Iris pigment epithelial cell (primary cell): ENCODE measurements around the gene STUB1.
A peak's percentile ranks its signal among the peaks of the same experiment; 100 is the strongest.

Experiments used
- DNase-seq: peaks from one replicate; pipeline ENCODE4 v3.0.0-alpha.2; 2011; ENCODE audit warnings: low read depth

STUB1 gene

GRCh38 chr16:667113-667779, 13.0 kb upstream of the STUB1 start:
- DNase-seq = no peak

- DNase-seq = peak; percentile 91
Observed at GRCh38 chr16:667780-668518, 12.3 kb upstream of the STUB1 start, which contains the start of gene RHOT2. Gene RHOT2 (plus strand): TSS chr16:668132. CDS start chr16:668200, 68 bp downstream.

DNA sequence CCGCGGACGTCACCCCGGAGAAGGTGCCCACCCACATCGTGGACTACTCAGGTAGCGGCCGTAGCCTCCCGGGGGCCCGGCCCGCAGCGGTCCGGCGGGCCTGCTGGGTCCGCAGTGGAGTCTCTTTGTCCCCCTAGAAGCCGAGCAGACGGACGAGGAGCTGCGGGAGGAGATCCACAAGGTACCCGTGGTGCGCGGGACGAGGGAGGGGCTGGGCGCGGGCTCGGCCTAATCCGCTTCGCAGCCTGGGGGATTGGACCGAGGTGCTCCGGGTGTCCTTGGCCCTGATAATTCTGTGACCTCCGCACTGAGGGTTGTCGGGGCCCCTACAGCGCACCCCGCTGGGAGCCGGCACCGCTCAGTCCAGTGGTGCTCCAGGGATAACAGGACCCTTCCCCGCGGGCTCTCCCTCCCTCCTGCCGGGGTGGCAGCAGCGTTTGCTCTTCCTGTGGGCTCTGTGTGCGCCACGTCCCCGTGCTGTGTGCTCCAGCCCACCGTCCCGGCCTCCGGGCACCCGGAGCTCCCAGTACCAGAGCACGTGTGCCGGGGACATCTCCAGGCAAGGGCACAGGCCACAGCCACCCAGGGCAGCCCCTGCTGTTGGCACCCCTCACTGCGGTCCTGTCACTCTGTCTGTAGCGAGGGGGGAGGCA, 11.6 kb upstream of the STUB1 start:
- DNase-seq = peak; percentile 39

DNA sequence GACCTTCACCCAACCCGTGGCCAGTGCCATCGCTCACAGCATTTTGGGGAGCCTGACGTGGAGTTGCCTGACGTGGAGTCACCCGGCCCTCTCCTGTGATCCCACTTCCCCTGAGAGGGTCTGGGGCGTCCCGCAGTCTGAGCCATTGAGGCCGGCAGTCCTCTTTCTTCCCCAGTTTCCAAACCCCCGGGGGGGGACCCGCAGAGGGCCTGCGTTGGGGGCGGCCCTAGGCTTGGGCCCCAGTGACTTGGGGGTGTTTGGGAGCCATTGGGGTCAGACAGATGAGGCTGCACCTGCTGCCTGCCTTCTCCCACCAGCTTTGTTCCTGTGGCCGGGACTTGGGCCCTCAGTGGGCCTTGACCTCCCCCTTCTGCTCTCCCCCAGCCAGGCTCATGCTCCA, 10.5 kb upstream of the STUB1 start:
- DNase-seq = no peak

- DNase-seq = no peak
Observed at GRCh38 chr16:670485-671352, 9.5 kb upstream of the STUB1 start.

DNA sequence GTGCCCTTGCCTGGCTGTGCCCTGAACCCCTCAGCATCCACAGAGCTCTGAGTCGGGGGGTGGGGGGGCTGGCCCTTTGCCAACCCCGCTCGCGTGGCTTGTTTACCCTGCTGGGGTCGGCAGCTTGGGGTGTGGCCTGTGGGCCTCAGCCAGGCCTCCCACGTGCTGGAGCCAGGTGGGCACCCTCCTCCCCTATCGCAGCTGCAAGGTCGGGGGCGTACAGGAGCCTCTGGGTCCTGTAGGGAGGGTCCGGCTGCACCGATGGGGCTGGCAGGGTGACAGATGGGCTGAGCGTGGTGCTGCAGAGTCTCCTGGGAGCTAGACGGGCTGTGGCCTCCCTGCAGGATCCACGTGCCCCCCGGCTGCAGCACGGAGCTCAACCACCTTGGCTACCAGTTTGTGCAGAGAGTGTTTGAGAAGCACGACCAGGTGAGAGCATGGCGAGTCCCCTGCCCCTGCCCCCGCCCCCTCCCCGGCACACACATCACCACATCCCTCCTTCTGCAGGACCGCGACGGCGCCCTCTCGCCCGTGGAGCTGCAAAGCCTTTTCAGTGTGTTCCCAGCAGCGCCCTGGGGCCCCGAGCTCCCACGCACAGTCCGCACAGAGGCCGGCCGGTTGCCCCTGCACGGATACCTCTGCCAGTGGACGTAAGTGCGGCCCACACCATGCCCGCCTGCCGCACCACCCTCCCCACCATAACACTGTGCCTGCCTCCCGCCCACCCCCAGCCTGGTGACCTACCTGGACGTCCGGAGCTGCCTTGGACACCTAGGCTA, 8.7 kb upstream of the STUB1 start:
- no peak for DNase-seq

DNA sequence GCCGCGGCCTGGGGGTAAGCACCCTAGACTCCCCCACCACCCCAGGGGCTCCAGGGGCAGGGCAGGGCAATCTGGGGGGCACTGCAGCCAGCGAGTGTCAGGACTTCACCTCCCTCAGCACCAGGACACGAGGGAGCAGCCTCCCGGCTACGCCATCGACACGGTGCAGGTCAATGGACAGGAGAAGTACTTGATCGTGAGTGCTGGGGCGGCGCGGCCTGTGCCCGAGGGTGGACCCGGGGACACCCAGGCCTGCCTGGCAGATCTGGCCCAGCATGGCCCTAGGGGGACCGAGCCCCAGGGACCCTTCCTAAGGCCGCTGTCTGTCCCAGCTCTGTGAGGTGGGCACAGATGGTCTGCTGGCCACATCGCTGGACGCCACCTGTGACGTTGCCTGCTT, 7.8 kb upstream of the STUB1 start:
- no peak for DNase-seq

GRCh38 chr16:672851-673250, 7.4 kb upstream of the STUB1 start:
- DNase-seq = no peak

DNA sequence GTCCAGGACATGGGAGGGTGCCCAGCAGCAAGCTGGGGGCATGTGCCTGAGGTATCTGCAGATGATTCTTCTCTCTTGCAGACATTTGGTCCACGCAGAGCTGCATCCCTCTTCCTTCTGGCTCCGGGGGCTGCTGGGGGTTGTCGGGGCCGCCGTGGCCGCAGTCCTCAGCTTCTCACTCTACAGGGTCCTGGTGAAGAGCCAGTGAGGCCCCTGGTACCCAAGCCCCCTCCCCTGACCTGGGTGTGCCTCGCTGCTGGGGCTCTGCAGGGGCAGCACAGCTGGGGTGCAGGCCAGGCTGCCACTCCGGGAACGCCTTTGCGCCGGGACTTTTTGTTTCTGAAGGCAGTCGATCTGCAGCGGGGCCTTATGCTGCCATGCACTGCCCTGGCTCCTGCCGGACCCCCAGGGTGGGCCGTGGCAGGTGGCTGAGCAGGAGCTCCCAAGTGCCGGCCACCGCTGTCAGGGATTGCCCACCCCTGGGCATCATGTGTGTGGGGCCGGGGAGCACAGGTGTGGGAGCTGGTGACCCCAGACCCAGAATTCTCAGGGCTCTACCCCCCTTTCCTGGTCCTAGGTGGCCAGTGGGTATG, 6.7 kb upstream of the STUB1 start:
- no peak for DNase-seq

GRCh38 chr16:674214-674881, 5.9 kb upstream of the STUB1 start:
- no peak for DNase-seq

DNA sequence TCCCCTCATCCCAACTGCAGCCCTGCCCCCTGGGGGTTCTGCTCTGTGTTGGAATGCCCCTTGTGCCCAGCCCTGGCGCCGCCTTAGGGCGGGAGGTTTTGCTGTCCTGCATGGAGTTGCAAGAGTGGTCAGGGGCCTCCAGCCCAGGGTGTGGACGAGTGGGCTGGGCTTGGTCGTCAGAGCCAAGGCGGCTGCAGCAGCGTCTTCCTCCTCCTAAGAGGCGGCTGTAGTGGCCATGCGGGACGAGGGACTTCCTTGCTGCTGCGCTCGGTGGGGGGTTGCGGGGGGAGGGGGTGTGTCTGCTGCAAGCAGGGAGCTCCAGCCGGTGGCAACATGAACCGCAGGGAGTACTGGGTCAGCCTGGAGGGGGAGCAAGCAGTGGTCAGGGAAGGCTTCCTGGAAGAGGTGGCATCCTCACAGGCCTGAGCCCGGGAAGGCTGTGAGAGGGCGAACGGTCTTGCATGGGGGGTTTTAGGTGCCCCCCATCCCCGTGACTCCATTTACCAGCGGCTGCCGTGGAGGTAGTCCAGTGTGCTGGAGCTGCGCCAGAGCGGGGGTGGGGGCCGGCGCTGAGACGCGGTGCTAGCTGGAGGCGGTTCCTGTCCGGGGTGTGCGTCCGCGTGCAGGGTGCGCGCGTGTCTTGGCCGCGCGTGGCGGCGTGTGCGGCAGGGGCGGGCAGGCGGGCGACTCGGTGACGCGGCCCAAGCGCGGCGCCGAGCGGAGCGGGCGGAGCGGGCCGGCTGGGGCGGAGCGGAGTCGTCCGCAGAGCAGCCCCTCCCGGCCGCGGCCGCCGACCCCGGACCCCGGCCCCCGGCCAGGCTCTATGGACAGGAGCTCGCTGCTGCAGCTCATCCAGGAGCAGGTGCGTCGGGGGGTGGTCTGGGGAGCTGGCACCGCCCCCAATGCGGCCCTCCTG, 5.0 kb upstream of the STUB1 start, which contains the start of gene RHBDL1:
Gene RHBDL1, plus strand, starts transcription at position 704 of the 916 bp plus-strand sequence. Its CDS starts 120 bp downstream, at position 824.
- peak; percentile 65 for DNase-seq

DNA sequence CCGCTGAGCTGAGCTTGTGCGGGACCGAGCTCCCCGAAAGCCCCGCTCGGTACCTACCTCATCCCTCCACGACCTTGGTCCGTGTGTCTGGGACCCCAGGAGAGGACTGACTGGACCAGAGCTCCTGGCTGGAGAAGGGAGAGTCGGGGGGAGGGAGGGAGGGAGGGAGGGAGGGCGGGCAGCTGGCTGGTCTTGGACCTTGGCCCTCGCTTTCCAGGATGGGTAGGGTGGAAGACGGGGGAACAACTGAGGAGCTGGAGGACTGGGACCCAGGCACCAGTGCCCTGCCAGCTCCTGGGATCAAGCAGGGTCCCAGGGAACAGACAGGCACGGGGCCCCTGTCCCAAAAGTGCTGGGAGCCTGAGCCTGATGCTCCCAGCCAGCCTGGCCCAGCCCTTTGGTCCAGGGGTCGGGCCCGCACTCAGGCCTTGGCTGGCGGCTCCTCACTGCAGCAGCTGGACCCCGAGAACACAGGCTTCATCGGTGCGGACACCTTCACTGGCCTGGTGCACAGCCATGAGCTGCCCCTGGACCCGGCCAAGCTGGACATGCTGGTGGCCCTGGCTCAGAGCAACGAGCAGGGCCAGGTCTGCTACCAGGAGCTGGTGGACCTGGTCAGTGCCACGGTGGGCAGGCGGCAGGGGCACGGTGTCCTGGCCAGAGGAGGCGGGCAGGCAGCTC, 4.2 kb upstream of the STUB1 start:
- DNase-seq = no peak

GRCh38 chr16:676565-676902, 3.7 kb upstream of the STUB1 start:
- DNase-seq = no peak

DNA sequence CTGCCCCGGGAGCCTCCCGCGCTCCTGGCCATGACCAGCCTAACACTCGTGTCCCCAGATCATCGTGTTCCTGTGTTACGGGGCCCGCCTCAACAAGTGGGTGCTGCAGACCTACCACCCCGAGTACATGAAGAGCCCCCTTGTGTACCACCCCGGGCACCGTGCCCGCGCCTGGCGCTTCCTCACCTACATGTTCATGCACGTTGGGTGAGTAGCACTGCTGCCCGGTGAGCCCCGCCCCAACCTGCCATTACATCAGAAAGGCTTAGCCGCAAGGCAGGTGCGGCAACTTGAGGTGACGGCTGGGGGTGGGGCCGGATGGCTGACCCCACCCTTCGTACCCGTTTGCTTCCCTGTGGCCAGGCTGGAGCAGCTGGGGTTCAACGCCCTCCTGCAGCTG, 3.3 kb upstream of the STUB1 start:
- no peak for DNase-seq

GRCh38 chr16:677316-678190, 2.7 kb upstream of the STUB1 start:
- DNase-seq = no peak

DNA sequence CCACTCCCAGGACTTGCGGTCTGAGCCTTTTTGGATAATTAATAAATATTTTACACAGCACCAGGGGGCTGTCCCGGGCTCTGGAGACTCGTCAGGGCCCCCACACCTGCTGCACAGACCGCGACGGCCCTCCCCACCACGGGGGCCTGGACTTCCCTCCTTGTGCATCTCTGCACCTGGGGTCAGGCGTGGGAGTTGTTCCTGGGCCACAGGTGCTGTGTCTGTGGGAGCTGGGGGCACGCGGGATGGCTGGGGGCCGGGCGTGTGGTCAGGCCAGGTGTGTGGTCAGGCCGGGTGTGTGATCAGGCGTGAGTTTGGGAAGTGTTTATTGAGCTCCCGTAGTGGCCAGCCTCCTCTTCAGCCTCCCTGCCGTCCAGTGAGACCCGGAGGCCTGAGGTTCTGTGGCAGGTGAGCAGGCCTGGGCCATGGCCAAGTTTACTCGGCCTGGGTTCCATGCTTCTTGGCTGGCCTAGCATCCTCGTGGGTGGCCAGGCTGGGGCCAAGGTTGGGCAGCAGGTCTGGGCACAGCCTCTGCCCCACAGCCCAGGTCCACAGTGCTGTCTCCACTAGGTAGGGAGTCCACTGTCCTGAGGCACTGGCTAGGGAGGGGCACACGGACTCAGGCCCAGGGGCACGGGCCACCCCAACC, 1.9 kb upstream of the STUB1 start:
- no peak for DNase-seq
